Duodenal mucosa (tissue), 2 donors: ENCODE measurements around the gene FTH1.
A peak's percentile ranks its signal among the peaks of the same experiment; 100 is the strongest.
"Not testable (repeated sequence)": the region's sequence is repeated elsewhere in the genome, so short reads cannot be mapped to it uniquely, and the experiment has no call there.

Source experiments
- H3K27ac ChIP-seq: one replicate; pipeline ENCODE4 v1.7.0; 2013; ENCODE audit warnings: low read depth, low read length
- H3K27me3 ChIP-seq, 2 donors: one replicate each; pipeline ENCODE4 v1.7.0; 2013; ENCODE audit warnings: low read length in 2 of 2, control low read depth in 1 of 2; ENCODE audit not compliant: insufficient read depth in 2 of 2, control insufficient read depth in 1 of 2
- H3K36me3 ChIP-seq, 2 donors: one replicate each; pipeline ENCODE4 v1.7.0; 2013; ENCODE audit warnings: low read length in 2 of 2, control low read depth in 1 of 2; ENCODE audit not compliant: insufficient read depth in 2 of 2, control insufficient read depth in 1 of 2
- H3K4me1 ChIP-seq, 2 donors: one replicate each; pipeline ENCODE4 v1.7.0; 2013; ENCODE audit warnings: low read length in 2 of 2, control low read depth in 1 of 2; ENCODE audit not compliant: insufficient read depth in 2 of 2, control insufficient read depth in 1 of 2
- H3K4me3 ChIP-seq, 2 donors: one replicate each; pipeline ENCODE4 v1.7.0; 2013; ENCODE audit warnings: low read length in 2 of 2, low read depth in 1 of 2
- H3K9ac ChIP-seq, 2 donors: one replicate each; pipeline ENCODE4 v1.7.0; 2013; ENCODE audit warnings: low read length in 2 of 2, low read depth in 1 of 2
- H3K9me3 ChIP-seq, 2 donors: one replicate each; pipeline ENCODE4 v1.7.0; 2013; ENCODE audit warnings: low read length in 2 of 2, control low read depth in 1 of 2; ENCODE audit not compliant: control insufficient read depth in 1 of 2

The FTH1 gene

DNA sequence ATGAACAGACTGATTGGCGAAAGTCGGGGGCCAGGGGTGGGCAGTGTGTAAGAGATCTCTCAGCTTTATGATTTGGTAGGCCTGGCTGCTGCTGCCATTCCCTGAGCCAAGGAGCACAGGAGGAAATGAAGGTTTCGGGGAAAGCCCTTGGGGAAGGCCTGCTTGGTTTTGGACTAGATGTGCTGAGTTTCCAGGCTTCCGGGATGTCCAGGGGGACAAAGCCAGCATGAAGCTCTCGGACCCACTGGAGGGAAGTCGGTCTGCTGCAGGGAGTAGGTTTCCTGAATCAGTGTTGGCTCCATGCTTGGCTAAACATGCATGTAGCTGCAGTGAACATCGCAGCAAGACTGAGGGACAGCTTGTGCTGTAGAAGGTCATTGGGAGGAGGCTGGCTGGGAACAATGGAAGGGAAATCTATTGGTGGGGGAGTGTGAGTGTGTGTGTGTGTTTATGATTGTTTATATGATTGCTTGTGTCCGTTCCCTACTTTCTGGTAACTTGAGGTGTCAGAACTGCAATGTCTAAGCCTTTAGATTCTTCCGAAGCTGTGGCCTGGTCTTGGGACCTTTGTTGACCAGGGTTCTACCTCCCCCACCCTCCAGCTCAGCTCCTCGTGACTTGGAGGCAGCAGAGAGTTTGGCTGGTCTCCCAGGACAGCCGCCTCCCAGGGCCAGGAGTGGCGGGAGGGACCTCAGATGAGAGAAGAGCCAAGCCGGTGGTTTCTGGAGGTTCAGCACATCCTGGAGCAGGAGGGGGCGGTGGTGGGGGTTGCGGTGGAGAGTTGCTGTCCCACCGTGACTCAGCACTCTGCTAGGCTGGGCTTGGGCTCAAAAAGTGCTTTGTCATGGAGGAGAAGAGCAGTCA lies 4.0 kb upstream of the FTH1 start:
- Histone ChIP-seq H3K36me3 (no peaks in the 10 kb centered on the region), H3K9me3 (no peaks in the 10 kb centered on the region), H3K4me3 (peak overlapping the region; percentile 0 to 40), H3K9ac (peak overlapping the region; percentile 3 to 48), H3K27ac (peak overlapping the region; percentile 87), H3K4me1 (peaks cover 71 to 74% of the 10 kb centered on the region in 2 donors), H3K27me3 (no peaks in the 10 kb centered on the region)

DNA sequence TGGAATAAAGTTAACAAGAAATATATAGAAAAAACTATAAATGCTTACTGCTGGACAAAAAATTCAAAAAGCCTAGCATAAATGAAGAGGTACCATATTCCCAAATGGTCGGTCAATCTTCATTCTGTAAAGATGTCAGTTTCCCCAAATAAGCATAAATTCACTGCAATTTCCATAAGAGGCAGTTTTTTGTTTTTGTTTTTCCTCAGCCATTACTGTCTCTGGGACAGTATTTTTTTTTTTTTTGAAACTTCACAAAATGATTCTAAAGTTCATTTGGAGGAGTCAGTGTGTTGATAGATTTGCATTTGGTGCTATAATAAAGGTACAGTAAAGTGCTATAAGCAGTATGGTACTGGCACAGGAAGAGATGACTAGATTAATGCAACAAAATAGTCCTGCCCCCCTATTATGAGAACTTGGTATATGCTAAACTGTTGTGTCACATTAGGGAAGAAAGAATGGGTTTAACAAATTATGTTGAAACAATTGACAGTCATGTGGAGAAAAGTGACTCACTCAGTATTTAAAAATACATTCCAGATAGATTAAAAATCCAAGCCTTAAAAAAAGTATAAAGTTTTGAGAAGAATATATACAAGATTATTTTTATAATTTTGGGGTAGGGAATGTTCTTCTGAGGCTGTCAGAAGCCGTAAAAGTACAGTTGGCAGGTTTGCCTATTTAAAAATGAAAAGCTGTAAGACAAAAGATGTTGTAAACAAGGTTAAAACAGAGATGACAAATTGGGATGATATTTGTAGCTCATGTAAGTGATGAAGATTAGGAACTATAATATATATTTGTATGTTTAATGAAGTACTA lies 2.6 kb upstream of the FTH1 start:
- Histone ChIP-seq H3K27ac (peak overlapping the region; percentile 55), H3K9ac (no peak overlapping the region), H3K36me3 (peaks cover 6% of the 10 kb centered on the region in 2 donors), H3K9me3 (no peaks in the 10 kb centered on the region), H3K4me3 (no peak overlapping the region), H3K4me1 (peaks cover 60 to 66% of the 10 kb centered on the region in 2 donors), H3K27me3 (no peaks in the 10 kb centered on the region)

GRCh38 chr11:61969391-61969758 lies 1.9 kb upstream of the FTH1 start:
- peaks cover 62 to 68% of the 10 kb centered on the region in 2 donors for H3K4me1 ChIP-seq
- H3K27ac ChIP-seq: no peak overlapping the region
- H3K36me3 ChIP-seq: peaks cover 10 to 11% of the 10 kb centered on the region in 2 donors
- no peaks in the 10 kb centered on the region for H3K27me3 ChIP-seq
- no peak overlapping the region for H3K4me3 ChIP-seq
- H3K9me3 ChIP-seq: no peaks in the 10 kb centered on the region
- no peak overlapping the region for H3K9ac ChIP-seq

- H3K9ac ChIP-seq: peak overlapping the region; percentile 96 to 98
- H3K4me1 ChIP-seq: peaks cover 64 to 68% of the 10 kb centered on the region in 2 donors
- peak overlapping the region; percentile 85 to 98 for H3K4me3 ChIP-seq
These were observed 1.4 kb upstream of the FTH1 start for GRCh38 chr11:61968758-61969390.

GRCh38 chr11:61967924-61968757 lies 707 bp upstream of the FTH1 start:
- Histone ChIP-seq H3K9ac (peak overlapping the region; percentile 96 to 98), H3K4me1 (peaks cover 64 to 68% of the 10 kb centered on the region in 2 donors), H3K27ac (peak overlapping the region; percentile 97), H3K4me3 (peak overlapping the region; percentile 85 to 98), H3K36me3 (peaks cover 16 to 22% of the 10 kb centered on the region in 2 donors), H3K9me3 (no peaks in the 10 kb centered on the region), H3K27me3 (no peaks in the 10 kb centered on the region)

More at GRCh38 chr11:61968758-61969390, 1.4 kb upstream of the FTH1 start:
- H3K27me3 ChIP-seq: no peaks in the 10 kb centered on the region
- H3K36me3 ChIP-seq: peaks cover 15% of the 10 kb centered on the region in 2 donors
- H3K9me3 ChIP-seq: no peaks in the 10 kb centered on the region
- H3K27ac ChIP-seq: peak overlapping the region; percentile 97

- Histone ChIP-seq H3K27ac (peak overlapping the region; percentile 97), H3K4me3 (peak overlapping the region; percentile 98 to 100), H3K36me3 (peaks cover 16 to 22% of the 10 kb centered on the region in 2 donors), H3K9ac (peak overlapping the region; percentile 97 to 99), H3K4me1 (peaks cover 66 to 70% of the 10 kb centered on the region in 2 donors), H3K9me3 (no peaks in the 10 kb centered on the region), H3K27me3 (no peaks in the 10 kb centered on the region)
These were observed 709 bp downstream of the FTH1 start for GRCh38 chr11:61966734-61967115.

- Histone ChIP-seq H3K4me1 (peaks cover 58 to 62% of the 10 kb centered on the region in 2 donors), H3K9ac (peak overlapping the region; percentile 70 to 97), H3K27ac (peak overlapping the region; percentile 38), H3K36me3 (peaks cover 16 to 22% of the 10 kb centered on the region in 2 donors), H3K4me3 (peak overlapping the region; percentile 98 to 100)
- H3K27me3 ChIP-seq, H3K9me3 ChIP-seq: not testable (repeated sequence)
These were observed 2.7 kb downstream of the FTH1 start for GRCh38 chr11:61964666-61965271.

- no peak overlapping the region for H3K4me3 ChIP-seq
- no peaks in the 10 kb centered on the region for H3K9me3 ChIP-seq
- H3K9ac ChIP-seq: peak overlapping the region in 1 of 2 donors; percentile 6
- H3K27ac ChIP-seq: no peak overlapping the region
- H3K27me3 ChIP-seq: no peaks in the 10 kb centered on the region
- H3K36me3 ChIP-seq: peaks cover 16 to 24% of the 10 kb centered on the region in 2 donors
- peaks cover 59 to 61% of the 10 kb centered on the region in 2 donors for H3K4me1 ChIP-seq
These were observed 3.3 kb downstream of the FTH1 start for GRCh38 chr11:61964058-61964665.
